RPMI7951 (cell line): ENCODE data around the gene DCLK2. TPM values are rescaled to one million over a fixed set of nuclear protein-coding genes. Genes with fewer than 3 reads are reported as not detected.

Experiments used
- DNase-seq: peaks from one replicate; pipeline ENCODE4 v3.0.0-alpha.2; 2012; ENCODE audit warnings: low read depth
- total RNA-seq: library from RNA; depleted of rRNA; stranded (reverse); fragments of >200 nt; shearing (Covaris generic); gene quantifications from 2 replicates; pipeline ENCODE4 v1.2.3, GENCODE V29; 2014

The DCLK2 gene
- total RNA-seq, 1 experiment from 2014 or later, result 4.1 TPM

GRCh38 chr4:150207871-150208270 is 129.6 kb downstream of the DCLK2 start:
- DNase-seq, result no peak

- peak; percentile 59 for DNase-seq
Measured at GRCh38 chr4:150209140-150209829, 131.0 kb downstream of the DCLK2 start.

DNA sequence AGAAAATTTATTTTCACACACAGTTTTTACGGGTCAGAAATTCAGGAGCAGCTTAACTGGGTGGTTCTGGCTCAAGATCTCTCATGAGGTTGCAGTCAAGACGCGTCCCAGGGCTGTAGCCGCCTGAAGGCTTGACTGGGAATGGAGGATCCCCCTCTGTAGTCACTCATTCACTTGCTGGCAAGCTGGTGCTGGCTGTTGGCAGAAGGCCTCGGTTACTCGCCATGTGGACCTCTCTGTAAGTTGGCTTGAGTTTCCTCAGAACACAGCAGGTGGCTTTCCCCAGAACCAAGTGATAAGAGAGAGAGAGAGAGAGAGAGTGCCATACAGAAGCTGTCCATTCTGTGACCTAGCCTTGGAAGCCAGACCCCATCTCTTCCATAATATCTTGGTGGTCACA is 132.8 kb downstream of the DCLK2 start:
- DNase-seq, result no peak

GRCh38 chr4:150211799-150212445 is 133.7 kb downstream of the DCLK2 start:
- DNase-seq, result peak; percentile 43

- no peak for DNase-seq
Measured at GRCh38 chr4:150212485-150212884, 134.2 kb downstream of the DCLK2 start.

DNA sequence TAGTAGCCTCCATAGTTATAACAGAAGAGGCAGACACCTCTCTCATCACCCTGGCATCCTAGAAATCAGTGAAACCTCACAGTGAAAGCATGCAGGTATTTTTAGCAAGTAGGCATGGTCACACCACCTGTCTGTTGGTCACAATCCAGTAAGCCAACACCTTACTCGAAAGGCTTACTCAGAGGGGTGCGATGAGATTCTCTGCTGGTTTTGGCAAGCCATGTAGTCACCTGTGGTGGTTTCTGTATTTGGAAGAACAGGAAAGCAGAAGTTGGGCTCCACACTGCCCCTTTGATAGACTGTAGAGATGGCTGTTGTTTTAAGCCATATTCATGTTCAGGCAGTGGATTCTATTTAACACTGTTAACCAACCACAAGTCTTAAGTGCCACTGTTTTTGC is 134.7 kb downstream of the DCLK2 start:
- DNase-seq, result no peak

- no peak for DNase-seq
Measured at GRCh38 chr4:150215601-150216000, 137.4 kb downstream of the DCLK2 start.

GRCh38 chr4:150216726-150217125 is 138.5 kb downstream of the DCLK2 start:
- no peak for DNase-seq

GRCh38 chr4:150217192-150217591 is 138.9 kb downstream of the DCLK2 start:
- DNase-seq, result peak; percentile 62

- no peak for DNase-seq
Measured at GRCh38 chr4:150217808-150218207, 139.6 kb downstream of the DCLK2 start.

DNA sequence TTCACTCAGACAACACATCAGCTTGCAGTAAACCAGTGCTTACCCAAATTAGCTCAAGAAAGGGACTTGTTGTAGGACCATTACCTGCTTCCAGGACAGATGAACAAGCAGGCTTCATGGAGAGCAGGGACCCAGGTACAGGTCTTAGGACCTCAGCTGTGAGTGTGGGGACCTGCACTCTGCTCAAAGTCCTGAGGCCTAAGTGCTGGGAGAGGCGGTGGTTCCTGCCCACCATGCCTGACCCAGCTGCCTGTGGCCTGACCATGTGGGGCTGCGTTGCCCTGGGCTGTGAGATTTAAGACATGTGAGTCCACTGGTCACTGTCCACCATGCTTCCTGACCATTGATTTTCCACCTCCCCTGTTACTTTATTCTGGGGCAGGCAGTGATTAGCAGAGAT is 140.2 kb downstream of the DCLK2 start:
- no peak for DNase-seq

DNA sequence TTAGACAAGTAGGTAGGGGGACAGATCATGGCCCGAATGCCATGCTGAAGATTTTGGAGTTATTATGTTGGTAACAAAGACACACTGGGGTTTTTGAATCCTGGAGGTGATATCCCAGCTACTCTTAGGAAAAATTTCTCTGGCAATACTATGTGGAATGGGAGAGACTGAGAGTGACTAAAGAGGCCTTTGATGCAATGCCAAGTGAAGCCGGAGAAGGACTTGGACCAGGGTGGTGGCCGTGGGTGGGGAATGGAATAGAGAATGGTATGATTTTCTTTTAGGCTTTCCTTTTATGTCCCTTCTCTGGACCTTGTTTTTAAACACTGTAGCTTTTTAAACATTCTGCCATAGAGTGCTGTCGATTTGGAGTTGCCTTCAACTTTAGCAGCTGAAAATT is 141.6 kb downstream of the DCLK2 start:
- DNase-seq, result peak; percentile 32

DNA sequence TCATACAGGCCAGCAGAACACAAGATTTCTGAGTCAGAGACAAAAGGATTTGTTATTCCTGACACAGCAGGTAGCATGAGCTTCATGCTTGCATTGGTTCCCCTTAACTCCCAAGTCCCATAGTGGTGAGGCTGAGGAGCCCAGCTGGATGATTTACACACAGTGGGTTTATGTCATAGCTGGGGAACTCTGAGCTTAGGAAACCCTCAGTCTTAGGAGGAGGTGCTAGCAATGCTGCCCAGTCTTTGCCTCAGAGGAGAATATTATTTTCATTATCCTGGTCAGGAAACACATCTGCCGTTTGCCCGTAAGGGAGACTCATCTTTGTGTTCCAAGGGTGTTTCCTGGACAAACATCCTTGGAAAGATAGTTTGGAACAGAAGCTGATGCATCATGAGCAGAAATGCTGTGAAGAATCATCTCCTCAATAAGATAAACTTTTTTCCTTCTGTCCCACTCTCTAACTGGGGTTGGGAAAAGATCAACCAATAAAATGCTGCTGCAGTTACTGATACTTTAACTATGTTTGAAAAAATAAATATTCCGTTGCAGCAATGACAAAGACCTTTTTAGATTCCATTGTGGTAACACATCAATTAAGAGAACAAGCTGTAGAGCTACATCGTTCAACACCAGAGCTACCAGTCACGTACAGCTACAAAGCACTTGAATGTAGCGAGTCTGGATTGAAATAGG is 146.8 kb downstream of the DCLK2 start:
- DNase-seq, result peak; percentile 64

DNA sequence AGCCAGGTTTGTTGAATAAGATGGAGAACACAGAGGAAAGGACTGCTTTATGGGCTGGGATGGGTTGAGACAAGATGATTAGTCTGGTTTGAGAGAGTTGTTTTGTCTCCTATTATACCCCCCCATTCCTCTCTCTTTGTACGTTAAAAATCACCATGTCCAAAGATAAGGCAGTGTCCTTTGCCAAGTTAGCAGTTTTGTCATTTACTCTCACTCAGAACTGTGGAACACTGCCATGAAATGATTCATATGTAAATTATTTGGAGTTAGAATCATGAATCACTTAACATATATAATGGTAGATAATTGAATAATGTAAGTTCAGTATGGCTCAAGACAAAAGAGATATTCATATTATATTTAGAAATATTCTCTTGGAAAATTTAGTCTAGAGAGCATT is 151.3 kb downstream of the DCLK2 start:
- DNase-seq, result peak; percentile 75

- DNase-seq, result no peak
Measured at GRCh38 chr4:150230561-150230960, 152.3 kb downstream of the DCLK2 start.

DNA sequence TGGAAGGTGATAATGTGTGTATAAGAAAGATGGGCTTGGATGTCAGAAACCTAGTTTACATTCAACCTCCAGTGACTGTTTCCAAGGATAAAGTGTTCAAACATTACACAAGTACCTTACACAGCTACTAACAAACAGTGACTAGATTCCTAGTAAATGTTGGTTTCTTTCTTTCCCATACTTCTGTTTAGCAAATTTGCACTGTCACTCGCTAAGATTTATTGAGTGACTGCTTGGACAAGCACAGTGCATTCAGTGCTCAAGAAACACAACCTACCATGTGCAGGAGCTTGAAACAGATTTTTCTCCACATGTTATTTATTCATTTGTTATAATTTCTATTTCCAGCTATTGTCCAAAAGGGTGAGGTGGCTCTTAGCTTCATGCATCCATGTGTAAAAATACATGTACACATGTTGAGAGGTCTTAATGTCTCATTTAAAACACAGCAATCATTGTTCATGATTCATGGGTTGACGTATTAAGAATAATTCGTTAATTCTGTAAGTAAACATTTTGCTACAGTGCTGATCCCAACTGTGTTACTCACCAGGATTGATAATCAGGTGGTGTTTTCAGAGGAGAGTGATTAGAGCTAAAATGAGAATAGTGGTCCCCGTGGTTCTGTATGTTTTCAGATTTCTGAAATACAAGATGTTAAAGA is 153.0 kb downstream of the DCLK2 start:
- DNase-seq, result no peak

DNA sequence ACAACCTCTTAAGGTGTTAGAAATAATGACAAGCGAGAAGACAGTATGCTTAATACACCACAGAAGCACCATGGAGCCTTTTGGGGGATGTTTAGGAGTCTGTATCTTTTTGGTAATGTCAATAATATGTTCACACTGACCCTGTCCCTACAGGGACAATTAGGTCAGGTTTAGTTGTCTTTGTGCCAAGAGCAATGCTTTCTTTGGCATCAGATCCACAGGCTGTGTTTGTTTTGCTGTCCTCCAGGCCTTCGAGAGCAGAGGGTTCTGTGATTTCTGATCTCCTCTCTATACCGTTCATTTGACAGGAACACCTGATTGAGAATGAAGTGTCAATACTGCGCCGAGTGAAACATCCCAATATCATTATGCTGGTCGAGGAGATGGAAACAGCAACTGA is 153.8 kb downstream of the DCLK2 start:
- DNase-seq, result no peak

- DNase-seq, result peak; percentile 32
Measured at GRCh38 chr4:150234246-150234645, 156.0 kb downstream of the DCLK2 start.

GRCh38 chr4:150235317-150235716 is 157.1 kb downstream of the DCLK2 start:
- no peak for DNase-seq

- DNase-seq, result no peak
Measured at GRCh38 chr4:150235808-150236271, 157.6 kb downstream of the DCLK2 start.

- DNase-seq, result no peak
Measured at GRCh38 chr4:150236626-150237025, 158.4 kb downstream of the DCLK2 start.

- peak; percentile 80 for DNase-seq
Measured at GRCh38 chr4:150237110-150237872, 159.0 kb downstream of the DCLK2 start.
